ACC112 (cell line): ENCODE measurements around the gene RALGAPA2.

Source experiments
- H2AFZ ChIP-seq: fragments of 200-600 bp; sonication (generic); one replicate; pipeline ENCODE4 v1.6.0; 2017; ENCODE audit warnings: antibody characterized with exemption, low read length; ENCODE audit not compliant: unreplicated experiment
- H3K27ac ChIP-seq: fragments of 200-600 bp; sonication (generic); 2 replicates; pipeline ENCODE4 v1.5.1; 2014; ENCODE audit warnings: low read depth, mild to moderate bottlenecking, antibody characterized with exemption, low read length, moderate library complexity
- H3K27me3 ChIP-seq: fragments of 200-600 bp; sonication (generic); 2 replicates; pipeline ENCODE4 v1.6.1; 2014; ENCODE audit warnings: mild to moderate bottlenecking, antibody characterized with exemption, low read length, moderate library complexity, mixed read lengths; ENCODE audit not compliant: insufficient read depth
- H3K36me3 ChIP-seq: fragments of 200-600 bp; sonication (generic); 2 replicates; pipeline ENCODE4 v1.6.1; 2016; ENCODE audit warnings: mild to moderate bottlenecking, antibody characterized with exemption, low read length, moderate library complexity, mixed read lengths; ENCODE audit not compliant: insufficient read depth
- H3K4me1 ChIP-seq: fragments of 200-600 bp; sonication (generic); one replicate; pipeline ENCODE4 v1.6.1; 2016; ENCODE audit warnings: low read length, mixed read lengths; ENCODE audit not compliant: insufficient read depth, unreplicated experiment, control insufficient read depth
- H3K4me3 ChIP-seq: fragments of 200-600 bp; sonication (generic); 2 replicates; pipeline ENCODE4 v1.5.1; 2014; ENCODE audit warnings: mild to moderate bottlenecking, low read depth, low read length
- H3K79me2 ChIP-seq: fragments of 200-600 bp; sonication (generic); one replicate; pipeline ENCODE4 v1.6.0; 2016; ENCODE audit warnings: low read length; ENCODE audit not compliant: control insufficient read depth, unreplicated experiment, insufficient read depth

The RALGAPA2 gene

GRCh38 chr20:20395087-20395486, 317.4 kb downstream of the RALGAPA2 start:
- Histone ChIP-seq H3K36me3 (no peaks in the 10 kb centered on the region), H3K4me3 (no peak overlapping the region), H2AFZ (no peak overlapping the region), H3K27ac (no peak overlapping the region), H3K79me2 (no peaks in the 10 kb centered on the region), H3K4me1 (no peaks in the 10 kb centered on the region), H3K27me3 (no peaks in the 10 kb centered on the region)

- H3K27me3 ChIP-seq: no peaks in the 10 kb centered on the region
- no peak overlapping the region for H3K4me3 ChIP-seq
- H3K4me1 ChIP-seq: no peaks in the 10 kb centered on the region
- H3K36me3 ChIP-seq: no peaks in the 10 kb centered on the region
- no peaks in the 10 kb centered on the region for H3K79me2 ChIP-seq
- H2AFZ ChIP-seq: no peak overlapping the region
- no peak overlapping the region for H3K27ac ChIP-seq
Observed at GRCh38 chr20:20393207-20394120, 319.0 kb downstream of the RALGAPA2 start.

- H3K79me2 ChIP-seq: no peaks in the 10 kb centered on the region
- H3K36me3 ChIP-seq: no peaks in the 10 kb centered on the region
- H2AFZ ChIP-seq: no peak overlapping the region
- H3K27me3 ChIP-seq: peaks cover under 1% of the 10 kb centered on the region; the same call in 1 of the 2 replicates
- no peak overlapping the region for H3K27ac ChIP-seq
- no peaks in the 10 kb centered on the region for H3K4me1 ChIP-seq
- H3K4me3 ChIP-seq: no peak overlapping the region
Observed at GRCh38 chr20:20391766-20392165, 320.7 kb downstream of the RALGAPA2 start.

- H3K27ac ChIP-seq: no peak overlapping the region
- no peak overlapping the region for H2AFZ ChIP-seq
- no peaks in the 10 kb centered on the region for H3K36me3 ChIP-seq
- H3K79me2 ChIP-seq: no peaks in the 10 kb centered on the region
- H3K4me1 ChIP-seq: no peaks in the 10 kb centered on the region
- H3K27me3 ChIP-seq: peaks cover 4% of the 10 kb centered on the region; the same call in 1 of the 2 replicates
- H3K4me3 ChIP-seq: no peak overlapping the region
Observed at GRCh38 chr20:20391115-20391514, 321.3 kb downstream of the RALGAPA2 start.

- no peaks in the 10 kb centered on the region for H3K36me3 ChIP-seq
- H3K79me2 ChIP-seq: no peaks in the 10 kb centered on the region
- no peak overlapping the region for H3K4me3 ChIP-seq
- no peak overlapping the region for H3K27ac ChIP-seq
- H3K4me1 ChIP-seq: no peaks in the 10 kb centered on the region
- H2AFZ ChIP-seq: no peak overlapping the region
- peaks cover 5% of the 10 kb centered on the region; the same call in 1 of the 2 replicates for H3K27me3 ChIP-seq
Observed at GRCh38 chr20:20390393-20390792, 322.1 kb downstream of the RALGAPA2 start.

GRCh38 chr20:20386192-20386591, 326.3 kb downstream of the RALGAPA2 start:
- Histone ChIP-seq H3K79me2 (no peaks in the 10 kb centered on the region), H3K36me3 (no peaks in the 10 kb centered on the region), H3K4me3 (no peak overlapping the region), H2AFZ (no peak overlapping the region), H3K27ac (no peak overlapping the region), H3K27me3 (peaks cover 18% of the 10 kb centered on the region), H3K4me1 (no peaks in the 10 kb centered on the region)

GRCh38 chr20:20375862-20376261, 336.6 kb downstream of the RALGAPA2 start:
- Histone ChIP-seq H3K27ac (no peak overlapping the region), H3K27me3 (peaks cover 57% of the 10 kb centered on the region)

GRCh38 chr20:20373091-20373571, 339.3 kb downstream of the RALGAPA2 start:
- no peak overlapping the region for H3K4me3 ChIP-seq
- H3K27me3 ChIP-seq: peaks cover 79% of the 10 kb centered on the region
- H3K79me2 ChIP-seq: no peaks in the 10 kb centered on the region
- H2AFZ ChIP-seq: no peak overlapping the region
- no peaks in the 10 kb centered on the region for H3K36me3 ChIP-seq
- no peak overlapping the region for H3K27ac ChIP-seq
- H3K4me1 ChIP-seq: no peaks in the 10 kb centered on the region

More at GRCh38 chr20:20375862-20376261, 336.6 kb downstream of the RALGAPA2 start:
- Histone ChIP-seq H3K36me3 (no peaks in the 10 kb centered on the region), H2AFZ (no peak overlapping the region), H3K4me1 (no peaks in the 10 kb centered on the region), H3K4me3 (no peak overlapping the region), H3K79me2 (no peaks in the 10 kb centered on the region)

- Histone ChIP-seq H3K27me3 (peaks cover 89% of the 10 kb centered on the region), H3K79me2 (no peaks in the 10 kb centered on the region), H2AFZ (no peak overlapping the region), H3K4me1 (no peaks in the 10 kb centered on the region), H3K4me3 (no peak overlapping the region), H3K36me3 (no peaks in the 10 kb centered on the region), H3K27ac (no peak overlapping the region)
Observed at GRCh38 chr20:20371681-20372080, 340.8 kb downstream of the RALGAPA2 start.

- H3K36me3 ChIP-seq: no peaks in the 10 kb centered on the region
- H2AFZ ChIP-seq: no peak overlapping the region
- H3K4me3 ChIP-seq: no peak overlapping the region
- H3K27ac ChIP-seq: no peak overlapping the region
- no peaks in the 10 kb centered on the region for H3K4me1 ChIP-seq
- no peaks in the 10 kb centered on the region for H3K79me2 ChIP-seq
- peaks cover 89% of the 10 kb centered on the region for H3K27me3 ChIP-seq
Observed at GRCh38 chr20:20371083-20371482, 341.4 kb downstream of the RALGAPA2 start.

- H3K27me3 ChIP-seq: peaks cover 89% of the 10 kb centered on the region
- no peak overlapping the region for H3K4me3 ChIP-seq
Observed at GRCh38 chr20:20370094-20370575, 342.3 kb downstream of the RALGAPA2 start.

More at GRCh38 chr20:20370094-20370575, 342.3 kb downstream of the RALGAPA2 start:
- no peaks in the 10 kb centered on the region for H3K4me1 ChIP-seq
- no peak overlapping the region for H3K27ac ChIP-seq
- no peaks in the 10 kb centered on the region for H3K36me3 ChIP-seq
- H3K79me2 ChIP-seq: no peaks in the 10 kb centered on the region
- no peak overlapping the region for H2AFZ ChIP-seq
